Activated gamma-delta T cell treated with Interleukin-2 at 50 U/mL for 16 hours (primary cell): Measurements from ENCODE around the gene ANGEL2.
"Not testable (repeated sequence)": the region's sequence is repeated elsewhere in the genome, so short reads cannot be mapped to it uniquely, and the experiment has no call there.

Experiments
- DNase-seq: peaks from one replicate; pipeline ENCODE4 v3.0.0-alpha.2; 2020

ANGEL2 gene

DNA sequence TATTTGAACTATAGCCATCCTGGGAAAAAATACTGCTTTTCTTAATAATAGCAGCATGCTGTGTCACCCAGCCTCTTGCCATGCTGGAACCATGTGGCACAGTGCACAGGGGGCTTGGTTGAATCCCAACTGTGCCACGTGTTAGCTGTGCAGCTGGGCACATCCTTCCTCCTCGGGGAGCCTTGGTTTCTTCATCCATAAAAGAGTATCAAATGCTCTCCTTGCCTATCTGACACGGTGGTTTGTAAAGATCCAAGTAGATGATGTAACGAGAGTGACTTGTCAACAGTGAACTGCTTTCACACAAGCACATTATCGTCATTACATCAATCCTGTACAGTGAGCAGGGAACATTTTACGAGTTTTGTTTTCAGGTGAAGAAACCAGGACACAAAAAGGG, 41.0 kb downstream of the ANGEL2 start:
- no peak for DNase-seq

DNA sequence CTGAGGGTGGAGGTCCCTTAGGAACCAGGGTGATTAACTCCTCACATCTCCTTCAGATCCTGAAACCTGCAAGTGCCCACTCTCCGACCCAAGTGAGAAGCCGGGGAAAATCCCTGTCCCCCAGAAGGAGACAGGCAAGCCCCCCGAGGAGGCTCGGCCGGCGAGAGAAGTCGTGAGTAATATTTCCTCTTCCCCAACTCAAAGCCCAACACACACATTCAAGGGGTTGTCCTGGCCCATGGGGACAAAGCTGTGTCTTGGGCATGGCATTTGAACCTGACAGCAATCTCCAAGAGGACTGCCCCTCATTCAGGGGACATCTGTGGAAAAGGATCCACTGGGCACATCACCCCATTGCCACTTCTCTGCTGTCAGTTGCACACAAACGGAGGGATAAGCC, 41.8 kb downstream of the ANGEL2 start:
- DNase-seq = no peak

DNA sequence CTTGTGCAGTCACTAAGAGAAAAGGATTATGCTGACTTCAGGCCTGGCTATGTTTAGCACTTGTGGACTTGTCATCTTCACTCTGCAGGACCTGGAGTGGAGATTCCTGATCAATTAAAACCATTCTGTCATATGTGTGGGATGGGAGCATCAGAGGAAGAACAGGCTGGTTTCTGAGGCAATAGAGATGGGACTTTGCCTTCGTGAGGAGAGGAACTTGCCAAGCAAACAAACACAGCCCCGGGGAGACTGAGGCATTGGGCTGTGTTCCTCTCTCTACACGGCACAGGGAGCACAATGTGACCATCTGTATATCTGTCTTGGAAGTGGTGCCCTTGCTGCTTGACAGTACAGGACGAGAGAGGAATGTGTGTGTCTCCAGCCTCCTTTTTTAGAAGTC, 42.2 kb downstream of the ANGEL2 start:
- DNase-seq = no peak

DNA sequence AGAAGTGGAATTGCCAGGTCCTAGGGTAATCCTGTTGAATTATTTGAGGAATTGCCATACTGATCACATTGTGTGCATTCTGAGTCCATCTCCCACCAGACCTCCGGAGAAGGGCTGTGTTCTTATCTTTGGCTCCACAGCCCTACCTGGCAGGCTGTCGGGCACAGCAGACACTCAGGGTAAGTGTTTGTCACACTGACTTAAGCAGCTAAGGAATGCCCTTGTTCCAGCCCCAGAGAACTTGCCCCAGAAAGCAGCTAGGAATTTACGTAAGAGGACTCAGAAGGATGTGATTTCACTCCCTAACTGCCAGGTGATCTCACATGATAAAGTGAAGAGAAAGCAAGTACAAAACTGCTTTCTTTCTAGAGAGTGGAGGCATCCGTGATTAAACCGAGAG, 44.4 kb downstream of the ANGEL2 start:
- no peak for DNase-seq

DNA sequence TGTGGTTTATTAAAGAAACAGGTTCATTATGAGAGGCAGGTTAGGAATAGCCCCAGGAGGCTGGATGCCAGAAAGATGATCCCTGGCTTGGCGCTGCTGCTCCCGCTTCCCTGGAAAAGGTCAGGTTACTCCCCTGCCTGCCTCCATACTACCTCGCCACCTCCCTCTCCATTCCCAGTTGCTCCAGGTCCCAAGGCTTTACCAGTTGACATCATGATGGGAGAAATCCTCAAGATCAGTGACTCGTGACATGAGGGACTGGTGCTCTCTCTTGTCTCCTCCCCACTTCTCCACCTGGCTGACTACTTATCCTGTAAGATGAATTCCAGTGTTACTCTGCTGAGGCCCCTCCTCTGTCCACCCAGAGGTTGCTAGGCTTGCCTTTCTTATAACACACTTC, 45.6 kb downstream of the ANGEL2 start:
- no peak for DNase-seq

DNA sequence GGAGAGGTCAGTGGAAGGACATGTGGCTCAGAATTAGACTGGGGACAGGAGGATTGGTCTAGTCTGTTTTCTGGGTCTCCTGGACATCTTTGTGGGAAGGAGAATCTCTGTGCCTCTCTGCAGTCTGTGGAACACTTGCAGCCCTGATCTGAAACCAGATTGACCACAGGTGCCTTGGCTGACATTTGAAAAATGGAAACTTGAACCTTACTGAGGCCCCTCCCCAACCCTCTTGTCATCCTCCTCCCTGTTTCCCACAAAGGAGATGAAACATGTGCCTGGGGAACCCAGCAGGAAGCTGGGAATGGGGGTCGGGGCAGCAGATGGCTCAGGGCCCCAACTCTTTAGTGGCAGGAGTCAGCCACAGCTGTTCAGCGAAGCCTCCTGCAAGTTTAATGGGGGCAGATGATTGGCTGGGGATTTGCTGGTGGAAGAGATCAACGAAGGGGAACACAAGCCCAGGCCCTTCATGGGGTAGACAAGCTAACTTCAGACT, 47.3 kb downstream of the ANGEL2 start:
- no peak for DNase-seq

DNA sequence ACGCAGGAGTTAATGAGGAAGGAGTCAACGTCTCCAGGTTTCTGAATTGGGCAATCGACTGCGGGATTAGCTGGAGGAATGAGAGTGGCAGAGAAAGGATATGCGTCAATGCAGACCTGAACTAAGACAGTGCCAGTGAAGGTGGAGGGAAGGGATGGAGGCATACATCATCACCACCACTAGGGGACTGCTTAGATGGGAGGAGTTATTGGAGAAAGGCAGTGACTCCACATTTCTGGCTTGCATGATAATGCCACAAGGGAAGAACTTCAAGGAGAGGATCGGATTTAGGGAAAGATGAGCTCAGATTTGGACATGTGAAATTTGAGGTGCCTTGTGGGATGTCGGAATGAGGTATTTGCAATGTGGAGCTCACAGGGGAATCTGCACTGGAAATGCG, 47.9 kb downstream of the ANGEL2 start:
- DNase-seq = no peak

DNA sequence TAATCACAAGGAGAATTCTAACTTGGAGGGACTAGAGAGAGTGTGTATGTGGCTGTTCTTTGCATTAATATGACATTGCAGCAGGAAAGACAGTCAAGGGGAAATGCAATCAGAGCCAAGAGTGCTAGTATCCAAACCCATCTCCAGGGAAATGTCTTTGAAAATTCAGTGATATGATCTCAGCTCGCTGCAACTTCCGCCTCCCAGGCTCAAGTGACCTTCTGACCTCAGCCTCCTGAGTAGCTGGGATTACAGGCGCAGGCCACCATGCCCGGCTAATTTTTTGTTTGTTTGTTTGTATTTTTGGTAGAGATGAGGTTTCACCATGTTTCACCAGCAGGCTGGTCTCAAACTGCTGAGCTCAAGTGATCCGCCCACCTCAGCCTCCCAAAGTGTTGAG, 49.1 kb downstream of the ANGEL2 start:
- no peak for DNase-seq

DNA sequence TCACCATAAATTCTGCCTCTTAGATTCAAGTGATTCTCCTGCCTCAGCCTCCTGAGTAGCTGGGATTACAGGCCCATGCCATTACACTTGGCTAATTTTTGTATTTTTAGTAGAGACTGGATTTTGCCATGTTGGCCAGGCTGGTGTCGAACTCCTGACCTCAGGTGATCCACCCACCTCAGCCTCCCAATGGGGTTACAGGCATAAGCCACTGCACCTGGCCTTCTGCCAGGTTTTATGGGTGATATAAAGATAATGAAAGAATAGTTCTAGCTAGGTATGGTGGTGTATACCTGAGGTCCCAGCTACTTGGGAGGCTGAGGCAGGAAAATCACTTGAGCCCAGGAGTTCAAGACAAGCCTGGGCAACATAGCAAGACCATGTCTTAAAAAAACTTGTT, 50.7 kb downstream of the ANGEL2 start:
- not testable (repeated sequence) for DNase-seq

DNA sequence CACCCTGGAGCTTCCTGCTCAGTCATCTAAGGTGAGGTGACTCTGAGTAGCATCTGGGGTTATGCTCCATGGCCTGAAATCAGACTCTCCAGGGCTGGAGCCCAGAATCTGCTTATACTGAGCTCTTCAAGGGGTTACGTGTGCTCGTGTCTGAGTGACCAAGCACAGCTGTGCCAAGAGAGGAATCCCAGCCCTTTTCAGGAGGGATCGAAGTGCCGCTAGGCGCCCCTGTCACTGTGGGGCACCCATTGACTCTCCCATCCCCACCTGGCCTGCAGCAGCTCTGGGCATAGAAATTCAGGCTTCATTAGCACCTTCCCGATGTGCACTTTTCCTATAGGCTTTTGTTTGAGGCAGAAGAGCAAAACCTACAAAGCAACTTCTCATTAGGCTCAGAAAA, 51.6 kb downstream of the ANGEL2 start:
- no peak for DNase-seq

DNA sequence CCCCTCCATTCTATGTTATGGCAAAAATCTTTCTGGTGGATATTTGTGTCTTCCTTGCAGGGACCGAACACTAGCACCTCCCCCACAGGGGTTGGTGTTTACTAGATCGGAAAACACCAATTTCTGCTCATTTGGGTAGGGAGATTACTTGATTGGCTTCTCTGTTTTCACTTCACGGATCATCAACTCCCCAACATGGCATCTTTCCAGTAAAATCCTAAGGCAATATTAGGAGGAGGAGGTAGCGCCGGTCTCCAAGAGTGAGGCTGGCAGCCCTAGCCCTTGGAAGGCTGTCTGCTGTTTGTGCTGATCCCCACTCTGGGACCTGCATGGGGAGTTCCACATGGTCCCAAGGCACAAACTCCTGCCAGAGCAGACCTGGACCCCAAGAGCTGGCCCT, 53.2 kb downstream of the ANGEL2 start:
- DNase-seq = no peak

DNA sequence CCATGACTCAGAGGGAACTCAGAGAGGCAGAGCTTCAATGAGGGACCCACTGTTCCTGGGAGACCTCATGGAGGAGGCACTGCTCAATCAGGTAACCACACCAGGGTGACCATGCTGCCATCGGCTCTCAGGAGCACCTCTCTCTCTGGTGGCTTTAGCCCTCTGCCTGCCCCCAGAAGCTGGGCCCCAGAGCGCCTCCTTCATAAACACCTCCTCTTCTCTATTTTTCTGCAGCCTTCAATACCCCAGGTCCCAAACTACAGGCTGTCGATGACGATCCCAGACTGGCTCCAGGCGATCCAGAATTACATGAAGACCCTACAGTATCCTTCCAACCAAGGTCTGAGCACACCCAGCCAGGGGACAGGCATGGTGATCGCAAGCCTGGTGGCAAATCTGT, 54.7 kb downstream of the ANGEL2 start:
- no peak for DNase-seq

DNA sequence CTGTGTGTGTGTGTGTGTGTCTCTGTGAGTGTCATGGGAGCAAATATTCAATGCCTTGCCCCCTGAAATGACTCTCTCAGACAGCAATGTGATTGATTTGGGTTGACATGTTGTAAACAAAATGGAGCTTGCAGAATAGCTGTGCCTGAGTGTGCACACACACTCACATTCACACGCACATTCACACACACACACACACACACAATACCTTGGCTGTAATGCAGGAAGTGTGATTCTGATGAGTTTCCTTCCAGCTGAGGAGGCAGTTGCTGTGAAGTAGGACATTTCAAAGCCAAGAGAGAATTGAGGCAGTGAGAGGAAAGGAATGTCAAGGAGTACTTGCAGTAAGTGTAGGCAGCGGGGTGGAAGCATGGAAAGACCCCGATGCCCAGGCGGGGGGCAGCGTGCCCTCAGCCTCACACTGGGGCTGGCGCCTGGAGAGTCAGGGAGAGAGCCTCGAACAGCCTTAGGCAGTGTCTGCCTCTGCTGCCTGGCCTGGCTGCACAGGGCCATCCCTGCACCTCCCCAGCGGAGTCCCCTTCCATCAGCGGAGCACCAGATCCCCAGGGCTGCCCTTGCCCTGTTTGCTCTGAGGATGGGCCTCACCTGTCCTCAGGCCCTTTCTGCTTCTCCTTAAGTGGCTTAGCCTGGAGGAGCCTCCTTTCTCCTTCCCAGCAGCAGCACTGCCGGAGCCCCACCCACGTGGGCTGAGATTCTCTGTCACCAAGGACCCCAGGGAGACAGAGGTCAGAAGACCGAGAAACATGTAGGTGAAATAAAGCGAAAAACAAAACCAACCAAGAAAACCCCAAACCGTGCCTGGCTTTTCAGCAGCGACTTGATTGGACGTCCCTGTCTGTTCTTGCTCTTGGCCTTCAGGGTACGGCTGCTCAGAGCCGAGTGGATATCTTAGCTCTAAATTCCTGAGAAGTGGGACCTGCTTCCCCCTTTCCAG, 56.1 kb downstream of the ANGEL2 start:
- no peak for DNase-seq

DNA sequence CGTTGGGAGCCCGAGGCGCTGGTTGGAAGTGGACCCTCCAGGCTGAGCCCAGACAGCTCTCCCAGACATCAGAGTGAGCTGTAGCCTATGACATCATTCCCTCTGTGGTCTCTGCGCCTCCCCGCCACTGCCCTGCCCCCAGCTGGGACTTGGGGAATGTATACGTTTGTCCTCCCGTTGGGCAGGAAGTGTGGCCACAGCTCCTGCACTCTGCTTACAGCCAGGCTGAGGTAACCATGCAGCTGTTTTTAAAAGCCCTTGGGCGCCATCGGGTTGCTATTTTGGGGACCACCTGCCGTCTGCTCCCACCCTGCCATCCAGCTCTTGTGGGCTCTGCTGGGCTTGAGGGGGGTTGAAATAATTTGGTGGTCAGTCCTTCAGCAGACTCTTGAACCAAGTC, 57.5 kb downstream of the ANGEL2 start:
- no peak for DNase-seq

DNA sequence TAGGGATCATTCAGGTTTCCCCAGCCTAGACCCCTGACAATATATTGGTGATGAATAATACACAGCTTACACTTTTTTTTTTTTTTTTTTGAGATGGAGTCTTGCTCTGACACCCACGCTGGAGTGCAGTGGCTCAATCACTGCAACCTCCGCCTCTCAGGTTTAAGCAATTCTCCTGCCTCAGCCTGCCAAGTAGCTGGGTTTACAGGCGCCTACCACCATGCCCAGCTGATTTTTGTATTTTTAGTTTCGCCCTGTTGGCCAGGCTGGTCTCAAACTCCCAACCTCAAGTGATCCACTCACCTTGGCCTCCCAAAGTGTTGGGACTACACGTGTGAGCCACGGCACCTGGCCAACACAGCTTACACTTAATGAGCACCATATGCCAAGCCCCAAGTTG, 58.1 kb downstream of the ANGEL2 start:
- no peak for DNase-seq

DNA sequence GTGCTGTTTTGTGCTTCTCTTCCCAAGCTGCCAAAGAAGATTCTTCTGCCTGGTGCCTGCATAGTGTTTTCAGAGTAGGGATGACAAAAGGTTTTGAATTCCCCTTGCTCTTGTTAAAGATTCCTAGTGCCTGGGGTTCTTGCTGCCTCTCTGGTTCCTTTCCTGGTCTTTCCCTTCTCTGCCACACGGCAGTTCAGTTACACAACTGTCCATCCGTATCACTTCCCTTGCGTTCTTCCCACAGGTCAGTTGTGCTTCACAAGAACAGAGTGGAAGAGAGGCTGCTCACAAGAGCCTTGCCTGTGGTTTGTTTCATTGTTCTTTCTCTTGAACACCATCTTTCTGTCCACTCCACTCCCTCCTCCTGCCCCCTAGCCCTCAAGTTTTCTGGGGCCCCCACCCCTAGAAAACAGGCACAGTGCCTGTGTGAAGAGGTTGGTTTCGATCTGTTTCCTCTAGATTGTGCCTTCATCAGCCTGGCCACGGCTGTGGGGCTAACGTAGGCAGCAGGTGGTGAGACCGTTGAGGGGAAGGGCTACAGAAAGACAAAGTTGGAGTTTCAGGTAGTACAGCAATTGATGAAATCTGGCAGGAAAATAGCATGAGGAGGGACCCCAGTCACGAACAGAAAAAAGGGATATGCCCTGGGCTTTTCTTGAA, 59.6 kb downstream of the ANGEL2 start:
- DNase-seq = no peak

DNA sequence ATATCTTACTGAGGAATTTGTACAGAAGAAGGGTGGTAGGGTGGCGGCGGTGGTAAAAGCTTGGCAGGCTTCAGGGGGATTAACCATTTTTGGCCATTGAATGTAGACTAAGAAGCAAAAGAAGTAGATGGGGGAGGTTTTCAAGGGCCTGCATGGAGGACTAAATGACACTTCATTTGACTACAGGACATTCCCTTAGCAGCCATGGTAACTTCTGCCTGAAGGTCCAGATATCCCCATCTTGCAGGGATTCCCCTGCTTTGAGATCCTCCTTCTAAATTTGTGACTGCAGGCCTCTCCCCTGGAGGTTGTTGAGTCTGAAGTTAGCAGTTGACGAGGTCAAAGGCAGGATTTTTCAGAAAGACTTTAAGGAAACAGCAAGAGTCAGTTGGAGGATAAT, 60.6 kb downstream of the ANGEL2 start:
- no peak for DNase-seq

DNA sequence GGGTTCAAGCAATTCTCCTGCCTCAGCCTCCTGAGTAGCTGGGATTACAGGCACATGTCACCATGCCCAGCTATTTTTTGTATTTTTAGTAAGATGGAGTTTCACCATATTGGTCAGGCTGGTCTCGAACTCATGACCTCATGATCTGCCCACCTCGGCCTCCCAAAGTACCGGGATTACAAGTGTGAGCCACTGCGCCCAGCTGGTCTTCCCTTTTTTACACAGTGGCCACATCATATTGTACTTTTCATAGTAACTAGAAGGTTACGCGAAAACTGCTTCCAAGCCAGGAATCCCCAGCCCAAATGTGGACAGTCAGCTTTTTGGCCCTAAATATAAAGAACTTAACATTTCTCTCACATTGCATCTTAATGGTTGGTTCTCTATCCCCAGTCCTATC, 61.2 kb downstream of the ANGEL2 start:
- no peak for DNase-seq

DNA sequence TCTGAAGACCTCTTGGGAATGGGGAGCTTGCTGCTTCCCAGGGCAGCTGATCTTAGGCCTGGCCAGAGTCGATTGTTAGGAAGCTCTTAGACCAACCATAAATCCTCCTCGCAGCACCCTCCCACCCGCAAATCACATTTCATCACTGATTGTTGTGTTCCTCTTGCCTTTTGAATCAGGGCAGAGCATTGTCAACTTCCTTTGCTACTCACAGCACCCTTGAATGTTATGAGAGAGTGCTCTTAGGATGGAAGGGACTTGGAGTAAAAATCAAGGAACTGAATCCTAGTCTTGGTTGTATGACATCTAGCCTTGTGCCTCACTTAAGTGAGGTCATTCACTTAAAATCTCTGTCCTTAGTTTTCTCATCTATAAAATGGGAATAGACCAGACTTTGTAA, 62.3 kb downstream of the ANGEL2 start:
- DNase-seq = no peak

DNA sequence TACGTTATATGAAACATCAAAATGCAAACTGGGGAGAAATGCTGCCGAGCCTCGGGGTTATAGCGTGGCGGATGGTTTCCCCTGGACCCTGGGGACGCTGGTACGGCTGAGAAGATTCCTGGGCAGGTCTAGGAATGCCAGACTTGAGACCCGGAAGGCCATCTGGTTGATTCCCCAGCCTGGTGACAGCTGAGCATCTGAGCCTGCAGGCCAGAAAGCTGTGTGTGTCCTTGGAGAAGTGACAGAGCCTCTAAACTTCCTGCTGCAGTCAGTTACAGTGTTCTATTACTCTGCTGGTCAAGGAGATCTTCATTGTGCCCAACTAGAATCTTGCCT, 63.1 kb downstream of the ANGEL2 start:
- no peak for DNase-seq

DNA sequence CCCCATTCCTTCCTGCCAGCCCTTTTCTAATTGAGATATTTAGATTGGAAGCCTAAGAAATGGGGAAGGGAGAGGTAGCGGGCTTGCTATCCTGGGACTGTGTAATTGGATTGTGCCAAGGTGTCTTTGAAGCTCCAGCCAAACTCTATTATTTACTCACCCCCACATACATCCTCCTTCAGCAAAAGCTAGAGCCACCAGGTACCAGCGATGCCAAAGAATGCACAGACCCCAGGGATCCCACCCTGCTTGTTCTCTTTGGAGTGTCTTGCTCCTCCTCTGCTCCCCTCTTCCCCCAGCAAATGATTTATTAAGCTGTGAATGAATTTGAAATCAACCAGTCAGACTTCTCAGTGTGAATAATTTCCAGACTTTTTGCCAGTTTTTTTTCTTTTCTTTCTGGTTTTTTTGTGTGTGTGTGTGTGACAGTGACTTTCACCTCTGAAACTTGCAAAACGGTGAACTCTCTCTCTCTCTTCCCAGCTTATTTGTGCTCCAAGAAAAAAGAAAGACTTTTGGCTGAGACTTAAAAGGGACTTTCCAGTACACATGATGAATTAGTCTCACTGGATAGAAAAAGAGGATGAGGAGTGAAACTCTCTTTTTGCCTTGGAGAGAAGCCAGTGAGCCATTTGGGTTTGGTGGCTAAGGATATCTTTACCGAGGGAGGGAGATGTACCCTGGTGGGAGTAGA, 63.6 kb downstream of the ANGEL2 start:
- no peak for DNase-seq

DNA sequence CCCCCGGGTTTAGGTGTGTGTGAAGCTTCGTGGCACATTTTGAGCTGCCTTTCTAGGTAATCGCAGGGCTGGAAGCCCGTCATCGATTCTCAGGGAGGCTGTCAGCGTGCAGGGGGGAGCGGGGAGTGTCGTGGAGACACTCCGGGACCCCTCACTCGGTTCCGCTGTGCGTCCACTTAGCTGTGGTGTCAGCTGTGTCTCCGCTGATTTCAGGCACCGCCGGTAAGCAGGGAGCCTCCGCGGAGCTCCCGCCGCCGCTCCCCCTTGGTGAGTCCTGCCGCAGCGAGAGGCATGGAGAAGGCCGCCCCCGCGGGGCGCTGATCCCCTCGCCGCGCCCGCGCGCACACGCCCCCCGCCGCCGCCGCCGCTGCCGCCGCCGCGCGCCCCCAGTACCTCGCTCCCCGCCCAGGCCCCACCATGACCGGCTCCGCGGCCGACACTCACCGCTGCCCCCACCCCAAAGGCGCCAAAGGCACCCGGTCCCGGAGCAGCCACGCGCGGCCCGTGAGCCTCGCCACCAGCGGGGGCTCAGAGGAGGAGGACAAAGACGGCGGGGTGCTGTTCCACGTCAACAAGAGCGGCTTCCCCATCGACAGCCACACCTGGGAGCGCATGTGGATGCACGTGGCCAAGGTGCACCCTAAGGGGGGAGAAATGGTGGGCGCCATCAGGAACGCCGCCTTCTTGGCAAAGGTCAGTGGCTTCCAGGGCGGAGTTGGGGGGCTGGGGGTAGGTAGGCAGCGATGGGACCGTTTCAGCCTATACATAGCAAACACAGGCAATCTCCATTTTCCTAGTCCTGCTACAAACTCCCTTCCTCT, 64.3 kb downstream of the ANGEL2 start:
- no peak for DNase-seq
